Muscle layer of duodenum (tissue), 2 donors: ENCODE results near the gene SLC16A7.
"Not testable (repeated sequence)": the region's sequence is repeated elsewhere in the genome, so short reads cannot be mapped to it uniquely, and the experiment has no call there.

Experiments used
- H3K27ac ChIP-seq: one replicate; pipeline ENCODE4 v1.7.0; 2013; ENCODE audit warnings: mild to moderate bottlenecking, low read length
- H3K27me3 ChIP-seq: one replicate; pipeline ENCODE4 v1.7.0; 2013; ENCODE audit warnings: low read depth, mild to moderate bottlenecking, control low read depth, low read length
- H3K36me3 ChIP-seq, 2 donors: one replicate each; pipeline ENCODE4 v1.7.0; 2013; ENCODE audit warnings: low read length in 2 of 2, control low read depth in 1 of 2, mild to moderate bottlenecking in 1 of 2; ENCODE audit not compliant: insufficient read depth in 2 of 2, control insufficient read depth in 1 of 2
- H3K4me1 ChIP-seq, 2 donors: one replicate each; pipeline ENCODE4 v1.7.0; 2013; ENCODE audit warnings: low read length in 2 of 2, mild to moderate bottlenecking in 2 of 2, control low read depth in 1 of 2, moderate library complexity in 1 of 2; ENCODE audit not compliant: insufficient read depth in 2 of 2, control insufficient read depth in 1 of 2
- H3K4me3 ChIP-seq, 2 donors: one replicate each; pipeline ENCODE4 v1.7.0; 2013; ENCODE audit warnings: low read length in 2 of 2, low read depth in 1 of 2, mild to moderate bottlenecking in 1 of 2
- H3K9me3 ChIP-seq, 2 donors: one replicate each; pipeline ENCODE4 v1.7.0; 2013; ENCODE audit warnings: low read length in 2 of 2, control low read depth in 1 of 2, mild to moderate bottlenecking in 1 of 2; ENCODE audit not compliant: control insufficient read depth in 1 of 2
- donor health status: healthy.

Gene SLC16A7

DNA sequence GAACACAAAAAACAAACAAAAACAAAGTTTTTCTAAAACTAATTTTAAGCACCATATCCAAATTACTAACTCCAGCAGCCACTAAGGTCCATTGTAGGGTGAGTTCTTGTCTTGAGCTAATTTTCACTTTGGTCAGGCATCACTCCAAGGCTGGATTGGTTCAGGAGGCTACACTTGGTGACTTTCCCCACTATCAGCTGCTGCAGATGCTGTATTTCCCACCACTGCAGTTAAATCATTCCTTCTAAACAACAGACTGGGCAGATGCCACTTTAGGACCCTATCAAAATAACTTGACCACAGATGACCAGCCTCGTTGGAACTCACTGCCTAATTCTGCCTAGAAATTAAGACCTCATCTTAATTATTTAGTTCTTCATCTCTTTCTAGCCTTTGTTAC is 140.5 kb downstream of the SLC16A7 start:
- H3K4me3 ChIP-seq: no peak overlapping the region
- peaks cover 0 to 5% of the 10 kb centered on the region in 2 donors for H3K36me3 ChIP-seq
- H3K27ac ChIP-seq: no peak overlapping the region
- no peaks in the 10 kb centered on the region for H3K9me3 ChIP-seq
- H3K27me3 ChIP-seq: no peaks in the 10 kb centered on the region
- peaks cover 0 to 3% of the 10 kb centered on the region in 2 donors for H3K4me1 ChIP-seq

DNA sequence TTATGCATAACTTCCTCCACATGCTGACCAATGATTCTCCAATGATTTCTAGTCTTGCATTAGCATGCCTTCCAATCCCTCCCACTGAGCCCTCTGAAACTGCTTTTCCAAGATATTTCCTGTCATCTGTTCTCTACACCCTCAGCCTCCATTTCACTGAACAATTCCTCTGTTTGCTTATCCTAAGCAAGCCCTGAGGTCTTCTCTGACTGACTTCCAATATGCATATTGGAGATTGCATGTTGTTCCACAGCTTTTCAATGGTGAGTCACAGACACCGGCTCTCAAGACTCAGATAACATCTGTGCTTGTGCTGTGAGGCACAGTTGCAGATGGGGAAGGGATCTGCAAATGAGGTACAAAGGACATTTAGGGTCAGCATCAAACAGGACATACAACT is 141.0 kb downstream of the SLC16A7 start:
- no peak overlapping the region for H3K4me3 ChIP-seq
- peaks cover 0 to 5% of the 10 kb centered on the region in 2 donors for H3K36me3 ChIP-seq
- H3K4me1 ChIP-seq: peaks cover 0 to 3% of the 10 kb centered on the region in 2 donors
- H3K9me3 ChIP-seq: no peaks in the 10 kb centered on the region
- no peaks in the 10 kb centered on the region for H3K27me3 ChIP-seq
- H3K27ac ChIP-seq: no peak overlapping the region

DNA sequence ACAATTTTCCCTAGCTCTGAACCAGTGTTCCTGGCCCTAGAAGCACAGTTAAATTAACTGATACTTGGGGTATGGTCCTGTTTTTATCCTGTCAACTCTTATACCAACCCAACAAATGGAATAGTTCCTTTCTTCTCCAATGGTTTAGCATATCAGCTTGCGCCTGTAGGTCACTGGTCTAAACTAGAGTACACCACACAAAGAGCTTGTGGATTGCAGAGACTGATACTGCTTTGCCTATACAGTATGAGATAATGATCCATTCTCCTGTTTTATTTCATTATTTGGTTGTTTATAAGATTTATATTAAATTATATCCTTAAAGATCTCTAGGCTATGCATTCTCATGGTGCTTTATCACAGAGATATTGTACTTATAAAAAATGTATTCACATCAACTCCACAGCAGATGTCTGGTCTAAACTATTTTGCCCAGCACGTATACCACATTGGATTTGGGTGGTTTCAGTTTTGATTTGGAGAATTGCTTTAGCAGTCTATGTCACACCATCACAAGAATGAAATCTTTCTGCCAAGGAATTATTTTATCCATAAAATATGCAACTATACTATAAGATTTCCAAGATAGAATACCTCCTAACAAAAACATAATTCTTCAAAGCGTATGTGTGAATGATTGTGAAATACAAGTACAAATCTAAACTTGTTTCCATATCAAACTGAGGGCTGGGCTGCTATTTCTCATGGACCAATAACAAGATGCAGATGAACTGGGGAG is 142.1 kb downstream of the SLC16A7 start:
- Histone ChIP-seq H3K36me3 (peaks cover 0 to 5% of the 10 kb centered on the region in 2 donors), H3K27ac (no peak overlapping the region), H3K9me3 (no peaks in the 10 kb centered on the region), H3K27me3 (no peaks in the 10 kb centered on the region), H3K4me3 (no peak overlapping the region), H3K4me1 (peaks cover 0 to 3% of the 10 kb centered on the region in 2 donors)

DNA sequence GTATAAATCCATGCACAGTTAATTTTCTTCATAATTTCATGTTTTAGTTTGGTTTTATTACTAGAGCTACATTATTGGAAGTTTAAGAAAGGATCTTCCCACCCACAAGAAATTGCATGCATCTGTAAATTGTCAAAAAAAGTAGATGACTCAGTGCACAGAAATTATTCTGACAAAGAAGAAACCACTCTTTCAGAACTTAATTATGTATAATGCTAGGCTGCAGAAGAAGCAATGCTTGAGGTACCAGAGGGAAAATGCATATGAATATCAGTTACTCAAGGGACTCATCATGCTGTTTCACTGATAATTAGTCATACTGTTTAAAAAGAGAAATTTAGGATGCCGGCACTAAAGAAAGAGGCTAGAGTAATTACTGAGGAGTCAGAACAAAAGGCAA is 147.0 kb downstream of the SLC16A7 start:
- Histone ChIP-seq H3K4me3 (no peak overlapping the region), H3K4me1 (no peaks in the 10 kb centered on the region), H3K27ac (no peak overlapping the region), H3K36me3 (no peaks in the 10 kb centered on the region), H3K27me3 (no peaks in the 10 kb centered on the region), H3K9me3 (no peaks in the 10 kb centered on the region)

DNA sequence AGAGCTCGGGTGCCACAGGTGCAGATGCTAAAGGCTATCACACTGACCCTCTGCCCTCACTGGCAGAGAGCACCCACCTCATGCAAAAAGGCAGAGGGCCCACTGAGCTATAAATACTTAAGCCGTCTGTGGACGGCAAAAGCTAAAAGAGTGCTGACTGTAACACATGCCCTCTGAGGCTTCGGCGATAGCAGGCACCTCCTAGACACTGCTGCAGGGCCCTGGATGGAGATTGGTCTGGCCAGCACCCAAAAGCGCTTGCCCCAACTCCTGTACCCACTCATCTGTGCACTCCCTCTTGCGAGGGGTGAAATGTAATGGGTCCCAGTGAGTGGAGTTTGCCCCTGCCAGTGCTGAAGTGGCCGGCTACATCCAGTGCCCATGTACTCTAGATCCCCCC is 148.7 kb downstream of the SLC16A7 start:
- Histone ChIP-seq H3K9me3 (peaks cover 0 to 2% of the 10 kb centered on the region in 2 donors), H3K4me1 (no peaks in the 10 kb centered on the region), H3K27ac (no peak overlapping the region), H3K27me3 (no peaks in the 10 kb centered on the region), H3K36me3 (no peaks in the 10 kb centered on the region), H3K4me3 (no peak overlapping the region)

DNA sequence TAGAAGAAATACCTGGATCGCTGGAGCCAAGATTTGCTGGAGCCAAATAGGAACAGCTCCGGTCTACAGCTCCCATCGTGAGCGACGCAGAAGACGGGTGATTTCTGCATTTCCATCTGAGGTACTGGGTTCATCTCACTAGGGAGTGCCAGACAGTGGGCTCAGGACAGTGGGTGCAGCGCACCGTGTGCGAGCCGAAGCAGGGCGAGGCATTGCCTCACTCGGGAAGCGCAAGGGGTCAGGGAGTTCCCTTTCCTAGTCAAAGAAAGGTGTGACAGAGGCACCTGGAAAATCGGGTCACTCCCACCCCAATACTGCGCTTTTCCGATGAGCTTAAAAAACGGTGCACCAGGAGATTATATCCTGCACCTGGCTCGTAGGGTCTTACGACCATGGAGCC is 155.3 kb downstream of the SLC16A7 start:
- not testable (repeated sequence) for H3K27ac ChIP-seq, H3K9me3 ChIP-seq, H3K4me3 ChIP-seq, H3K27me3 ChIP-seq, H3K36me3 ChIP-seq, H3K4me1 ChIP-seq

DNA sequence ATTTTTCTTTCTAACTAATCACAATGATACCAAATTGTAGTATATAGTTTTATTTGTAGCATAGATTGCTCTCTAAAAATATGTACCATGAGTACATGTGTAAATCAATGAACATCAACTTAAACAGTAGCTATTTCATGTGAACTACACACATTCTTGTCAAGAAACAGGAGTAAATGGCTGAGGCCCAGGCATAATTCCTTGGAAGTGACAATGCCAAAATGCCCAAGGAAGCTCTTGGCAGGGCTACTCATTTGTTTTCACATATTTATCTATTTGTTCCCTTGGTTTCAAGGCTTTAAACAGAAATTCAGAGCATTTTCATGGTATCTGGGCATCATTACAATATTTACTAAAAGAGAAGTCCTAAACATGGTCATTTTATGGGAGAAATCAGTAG is 165.7 kb downstream of the SLC16A7 start:
- Histone ChIP-seq H3K36me3 (no peaks in the 10 kb centered on the region), H3K4me1 (no peaks in the 10 kb centered on the region), H3K4me3 (no peak overlapping the region), H3K27ac (no peak overlapping the region), H3K9me3 (no peaks in the 10 kb centered on the region), H3K27me3 (no peaks in the 10 kb centered on the region)

DNA sequence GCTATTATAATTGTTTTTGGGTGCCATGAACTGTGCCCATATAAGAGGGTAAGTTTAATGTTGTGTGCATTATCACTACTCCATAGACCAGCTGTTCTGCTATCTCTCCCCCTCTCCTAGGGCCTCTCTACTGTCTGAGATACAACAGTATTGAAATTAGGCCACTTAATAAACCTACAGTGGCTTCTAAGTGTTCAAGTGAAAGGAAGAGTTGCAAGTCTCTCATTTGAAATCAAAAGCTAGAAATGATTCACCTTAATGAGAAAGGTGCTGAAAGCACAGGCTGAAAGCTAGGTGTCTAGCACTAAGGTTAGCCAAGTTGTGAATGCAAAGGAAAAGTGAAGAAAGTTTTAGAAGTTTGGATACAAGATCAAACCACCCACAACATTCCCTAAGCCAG is 168.0 kb downstream of the SLC16A7 start:
- no peaks in the 10 kb centered on the region for H3K36me3 ChIP-seq
- no peak overlapping the region for H3K4me3 ChIP-seq
- H3K27ac ChIP-seq: no peak overlapping the region
- H3K27me3 ChIP-seq: no peaks in the 10 kb centered on the region
- H3K4me1 ChIP-seq: no peaks in the 10 kb centered on the region
- peaks cover 0 to 7% of the 10 kb centered on the region in 2 donors for H3K9me3 ChIP-seq

DNA sequence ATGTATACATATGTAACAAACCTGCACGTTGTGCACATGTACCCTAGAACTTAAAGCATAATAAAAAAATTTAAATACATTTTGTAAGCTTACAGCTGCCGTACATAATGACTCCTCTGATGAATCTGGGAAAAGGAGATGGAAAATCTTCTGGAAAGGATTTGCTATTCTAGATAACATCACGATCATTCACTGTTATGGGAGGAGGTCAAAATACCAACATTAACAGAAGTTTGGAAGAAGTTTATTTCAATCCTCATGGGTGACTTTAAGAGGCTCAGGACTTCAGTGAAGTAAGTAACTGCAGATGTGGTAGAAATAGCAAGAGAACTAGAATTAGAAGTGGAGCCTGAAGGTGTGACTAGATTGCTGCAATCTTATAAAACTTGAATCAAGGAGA is 172.2 kb downstream of the SLC16A7 start:
- peaks cover 0 to 7% of the 10 kb centered on the region in 2 donors for H3K9me3 ChIP-seq
- H3K36me3 ChIP-seq: no peaks in the 10 kb centered on the region
- no peaks in the 10 kb centered on the region for H3K27me3 ChIP-seq
- no peaks in the 10 kb centered on the region for H3K4me1 ChIP-seq
- no peak overlapping the region for H3K4me3 ChIP-seq
- no peak overlapping the region for H3K27ac ChIP-seq

DNA sequence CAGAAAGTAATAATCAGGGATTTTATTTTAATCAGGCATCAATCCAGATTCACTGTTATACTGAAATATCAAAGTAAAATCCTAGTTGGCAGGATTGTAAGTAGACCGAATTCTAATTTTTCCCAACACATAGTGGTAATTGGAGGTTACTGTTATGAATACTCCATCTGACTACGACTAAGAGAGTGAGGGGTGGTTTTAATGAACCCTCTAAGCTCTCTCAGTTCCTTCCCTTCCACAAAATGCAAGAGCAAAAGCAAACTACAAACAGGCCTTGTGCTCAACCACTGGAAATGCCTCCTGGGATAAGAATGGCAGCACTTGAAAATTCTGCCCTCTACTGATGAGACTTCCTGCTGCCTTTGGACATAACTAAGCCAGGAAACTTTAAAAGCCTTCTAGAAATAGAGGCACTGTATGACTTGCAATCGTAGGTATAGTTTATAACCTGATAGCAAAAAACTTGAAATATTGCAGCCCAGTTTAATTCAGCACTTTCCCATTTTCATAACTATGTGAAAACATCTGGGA is 184.8 kb downstream of the SLC16A7 start:
- H3K4me1 ChIP-seq: no peaks in the 10 kb centered on the region
- no peak overlapping the region for H3K27ac ChIP-seq
- H3K36me3 ChIP-seq: no peaks in the 10 kb centered on the region
- H3K9me3 ChIP-seq: no peaks in the 10 kb centered on the region
- no peak overlapping the region for H3K4me3 ChIP-seq
- H3K27me3 ChIP-seq: no peaks in the 10 kb centered on the region

DNA sequence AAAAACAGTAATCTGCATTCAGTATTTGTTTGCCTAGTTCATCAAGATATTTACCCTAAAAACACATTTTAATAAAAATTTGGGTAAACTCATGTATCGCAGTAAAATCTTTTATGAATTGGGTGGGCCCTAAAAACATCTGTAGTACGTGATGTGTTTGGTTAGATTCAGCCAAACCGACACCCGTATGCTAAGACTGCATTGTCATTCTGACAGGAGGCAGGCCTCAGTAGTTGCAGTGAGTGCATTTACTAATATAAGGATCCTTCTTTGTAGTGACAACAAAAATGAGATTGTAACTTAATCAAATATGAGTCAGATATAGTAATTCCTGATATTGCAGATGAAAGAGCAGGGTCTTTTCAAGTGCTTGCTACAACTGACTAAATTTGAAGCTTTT is 191.8 kb downstream of the SLC16A7 start:
- Histone ChIP-seq H3K4me3 (no peak overlapping the region), H3K4me1 (no peaks in the 10 kb centered on the region), H3K27ac (no peak overlapping the region), H3K36me3 (no peaks in the 10 kb centered on the region), H3K9me3 (peaks cover 0 to 6% of the 10 kb centered on the region in 2 donors), H3K27me3 (no peaks in the 10 kb centered on the region)

DNA sequence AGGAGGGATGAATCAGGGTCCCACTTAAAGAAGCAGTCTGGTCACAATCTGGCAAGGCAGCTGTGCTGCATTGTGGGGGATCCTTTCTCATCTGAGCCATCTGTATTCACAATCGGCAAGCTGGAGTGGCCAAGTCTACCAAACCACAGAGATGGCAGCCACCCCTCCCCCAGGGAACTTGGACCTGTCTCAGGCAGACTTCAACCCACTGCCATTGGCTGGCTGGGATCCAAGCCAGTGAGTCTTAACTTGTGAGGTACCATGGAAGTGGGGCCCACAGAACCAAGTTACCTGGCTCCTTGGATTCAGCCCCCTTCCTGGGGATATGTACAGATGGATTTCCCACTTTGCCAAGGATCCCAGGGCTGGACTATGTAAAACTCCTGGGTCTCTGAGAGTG is 196.8 kb downstream of the SLC16A7 start:
- Histone ChIP-seq H3K27me3 (no peaks in the 10 kb centered on the region), H3K36me3 (no peaks in the 10 kb centered on the region), H3K4me3 (no peak overlapping the region), H3K4me1 (no peaks in the 10 kb centered on the region), H3K9me3 (peaks cover 0 to 18% of the 10 kb centered on the region in 2 donors), H3K27ac (no peak overlapping the region)
